T-helper 17 cell (primary cell): Measurements from ENCODE around the gene FAM13C. TPM values are rescaled to one million over a fixed set of nuclear protein-coding genes. Genes with fewer than 3 reads are reported as not detected.

ENCODE experiments used
- ATAC-seq: fragments of 150-1000 bp; cut with Tn5 transposase; 2 replicates; pipeline ENCODE4 v1.10.0; 2021; ENCODE audit warnings: mild to moderate bottlenecking, moderate library complexity
- DNase-seq, 3 donors: peaks; one replicate each; pipeline versions ENCODE4 v3.0.0 to v3.0.0-alpha.2; 2020 to 2021
- H3K9me3 ChIP-seq: one replicate; pipeline ENCODE4 v1.7.0; 2013; ENCODE audit warnings: low read length, mild to moderate bottlenecking; ENCODE audit not compliant: control insufficient read depth, poor library complexity, severe bottlenecking
- H3K27ac Mint-ChIP-seq: one replicate; pipeline ENCODE4 v1.8.0; 2022; ENCODE audit warnings: mild to moderate bottlenecking, moderate library complexity, mixed read lengths
- H3K27me3 Mint-ChIP-seq: one replicate; pipeline ENCODE4 v1.8.0; 2022; ENCODE audit warnings: mixed read lengths
- H3K36me3 Mint-ChIP-seq: one replicate; pipeline ENCODE4 v1.8.0; 2022; ENCODE audit warnings: low read depth, mixed read lengths
- H3K4me1 Mint-ChIP-seq: one replicate; pipeline ENCODE4 v1.8.0; 2022; ENCODE audit warnings: mild to moderate bottlenecking, mixed read lengths
- H3K4me3 Mint-ChIP-seq: one replicate; pipeline ENCODE4 v1.8.0; 2022; ENCODE audit warnings: mild to moderate bottlenecking, moderate library complexity, mixed read lengths
- total RNA-seq, 4 donors: library from RNA in 2 of 4; stranded (reverse) in 2 of 4; gene quantifications; one replicate each; pipeline ENCODE4 v1.2.3 and lab custom pipeline; 2022 to 2026

FAM13C gene
- total RNA-seq, 2 donors from 2014 or later: not detected

DNA sequence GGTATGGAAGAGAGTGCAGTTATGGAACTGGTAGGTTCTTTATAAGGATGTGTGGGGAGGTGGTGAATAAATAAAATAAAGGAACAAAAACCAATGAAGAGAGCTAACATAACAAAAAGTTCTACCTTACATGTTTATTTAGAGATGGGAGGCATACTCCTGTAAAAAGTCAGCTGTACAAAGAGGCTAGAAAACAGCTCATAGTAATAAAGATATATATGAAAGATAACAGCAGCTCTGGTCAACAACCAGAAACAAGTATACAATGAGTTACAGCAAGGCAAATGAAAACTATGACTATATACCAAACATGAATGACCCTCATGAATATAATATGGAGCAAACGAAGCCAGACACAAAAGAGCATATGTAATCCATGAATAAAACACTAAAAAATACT, 62.0 kb downstream of the FAM13C start:
- Mint-ChIP-seq H3K27me3 (no peaks in the 10 kb centered on the region), H3K4me3 (no peak overlapping the region), H3K36me3 (no peaks in the 10 kb centered on the region), H3K27ac (no peak overlapping the region), H3K4me1 (no peaks in the 10 kb centered on the region)
- ATAC-seq: no peak
- H3K9me3 ChIP-seq: no peaks in the 10 kb centered on the region
- no peak for DNase-seq

DNA sequence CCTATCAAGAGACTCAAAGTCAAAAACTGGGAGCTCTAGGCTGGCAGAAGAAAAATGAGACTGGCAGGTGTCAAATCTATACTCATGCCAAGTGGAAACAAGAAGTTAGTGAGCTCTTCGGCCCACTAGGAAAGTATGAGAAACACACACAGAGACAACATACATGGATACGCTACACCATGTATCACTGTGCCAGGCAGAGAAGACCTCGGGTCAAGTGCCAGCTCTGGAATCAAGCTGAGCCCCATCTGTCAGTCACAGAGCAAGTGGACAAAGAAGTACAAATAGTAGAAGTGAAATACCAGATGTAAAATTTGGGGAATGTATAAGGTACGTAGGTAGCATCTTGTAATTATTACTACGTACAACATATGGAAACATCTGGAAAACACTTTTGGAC, 62.4 kb downstream of the FAM13C start:
- Mint-ChIP-seq H3K27ac (no peak overlapping the region), H3K27me3 (no peaks in the 10 kb centered on the region), H3K4me1 (no peaks in the 10 kb centered on the region), H3K4me3 (no peak overlapping the region), H3K36me3 (no peaks in the 10 kb centered on the region)
- no peaks in the 10 kb centered on the region for H3K9me3 ChIP-seq
- DNase-seq (no peak), ATAC-seq (no peak)

DNA sequence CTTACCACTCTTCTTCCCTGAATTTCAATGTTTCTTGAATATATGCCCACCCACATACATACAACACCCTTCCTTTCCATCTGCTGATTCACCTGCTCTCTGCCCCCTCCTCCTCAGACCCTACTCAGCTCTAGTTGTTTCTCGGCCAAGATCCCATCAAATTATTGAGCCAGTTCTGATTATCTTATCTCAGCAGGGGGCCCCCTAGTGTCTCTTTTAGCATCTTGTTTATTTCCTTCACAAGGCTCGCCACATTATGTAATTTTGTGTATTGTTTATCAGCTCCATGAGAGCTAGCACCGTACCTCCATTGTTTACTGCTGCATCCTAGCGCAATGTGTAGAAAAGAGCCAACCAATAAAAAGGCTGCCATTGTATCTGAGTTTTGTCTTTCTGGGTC, 71.9 kb downstream of the FAM13C start:
- H3K27me3 Mint-ChIP-seq: no peaks in the 10 kb centered on the region
- H3K4me3 Mint-ChIP-seq: no peak overlapping the region
- no peak overlapping the region for H3K27ac Mint-ChIP-seq
- ATAC-seq (no peak), DNase-seq (no peak)
- no peaks in the 10 kb centered on the region for H3K4me1 Mint-ChIP-seq
- no peaks in the 10 kb centered on the region for H3K9me3 ChIP-seq
- no peaks in the 10 kb centered on the region for H3K36me3 Mint-ChIP-seq

DNA sequence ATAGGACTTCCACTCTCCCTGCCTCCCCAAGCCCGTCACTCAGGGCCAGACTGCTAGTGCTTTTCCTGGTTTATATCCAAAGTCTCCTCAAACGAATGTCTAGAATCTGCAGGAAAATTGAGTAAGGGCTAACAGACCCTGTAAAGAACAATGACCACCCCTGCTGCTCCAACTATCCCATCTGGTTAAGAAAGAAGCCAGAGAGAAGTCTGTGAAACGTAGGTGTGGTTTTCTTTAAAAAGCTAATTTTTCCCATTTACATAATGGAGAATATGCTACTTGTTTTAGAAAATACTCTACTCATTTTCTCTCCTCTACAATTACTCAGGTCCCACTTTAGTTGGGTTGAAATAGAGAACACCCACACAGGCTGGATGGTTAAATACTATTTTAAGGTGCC, 72.5 kb downstream of the FAM13C start:
- no peaks in the 10 kb centered on the region for H3K4me1 Mint-ChIP-seq
- DNase-seq (no peak), ATAC-seq (no peak)
- H3K27me3 Mint-ChIP-seq: no peaks in the 10 kb centered on the region
- no peak overlapping the region for H3K4me3 Mint-ChIP-seq
- no peaks in the 10 kb centered on the region for H3K36me3 Mint-ChIP-seq
- no peaks in the 10 kb centered on the region for H3K9me3 ChIP-seq
- H3K27ac Mint-ChIP-seq: no peak overlapping the region

DNA sequence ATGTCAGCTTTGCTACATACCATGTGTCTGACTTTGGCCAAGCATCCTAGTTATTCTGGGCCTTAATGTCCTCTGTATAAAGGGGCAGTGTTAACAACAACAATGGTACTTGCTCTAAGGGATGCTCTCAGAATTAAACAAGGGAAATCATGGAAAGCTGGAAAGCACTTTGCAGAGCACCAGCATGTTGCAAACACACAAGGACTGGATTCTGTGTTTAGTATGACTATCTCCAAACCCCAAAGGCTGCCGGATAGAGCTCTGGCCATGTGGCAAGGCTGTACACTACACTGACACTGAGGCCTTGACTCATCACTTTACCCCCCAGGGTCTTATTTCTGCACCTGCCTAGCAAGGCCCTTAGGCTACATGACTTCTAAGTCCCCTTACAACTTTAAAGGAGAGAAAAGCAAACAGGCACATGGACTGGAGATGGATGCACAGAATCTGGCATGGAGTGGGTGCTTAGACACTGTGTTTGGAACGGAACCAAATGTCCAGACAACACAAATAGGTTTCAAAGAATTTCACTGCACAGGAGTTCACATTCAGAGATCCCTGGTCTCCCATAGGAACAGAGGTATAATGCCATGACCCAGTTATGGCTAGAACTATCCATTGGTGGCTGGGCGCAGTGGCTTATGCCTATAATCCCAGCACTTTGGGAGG, 74.6 kb downstream of the FAM13C start:
- no peaks in the 10 kb centered on the region for H3K27me3 Mint-ChIP-seq
- no peak overlapping the region for H3K4me3 Mint-ChIP-seq
- ATAC-seq (no peak), DNase-seq (no peak)
- no peak overlapping the region for H3K27ac Mint-ChIP-seq
- no peaks in the 10 kb centered on the region for H3K4me1 Mint-ChIP-seq
- no peaks in the 10 kb centered on the region for H3K36me3 Mint-ChIP-seq
- H3K9me3 ChIP-seq: no peaks in the 10 kb centered on the region

DNA sequence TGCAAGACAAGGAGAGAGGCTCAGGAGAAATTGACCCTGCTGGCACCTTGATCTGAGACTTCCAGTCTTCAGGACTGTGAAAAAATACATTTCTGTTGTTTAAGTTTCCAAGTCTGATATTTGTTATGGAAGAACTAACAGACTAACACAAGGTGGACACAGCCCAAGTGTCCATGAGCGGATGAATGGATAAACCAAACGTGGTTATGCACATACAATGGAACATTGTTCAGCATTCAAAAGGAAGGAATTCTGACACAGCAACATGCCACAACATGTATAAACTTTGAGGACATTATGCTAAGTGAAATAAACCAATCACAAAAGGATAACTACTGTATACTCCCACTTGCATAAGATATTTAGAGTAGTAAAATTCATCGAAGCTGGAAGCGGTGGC, 76.5 kb downstream of the FAM13C start:
- Mint-ChIP-seq H3K27ac (no peak overlapping the region), H3K27me3 (no peaks in the 10 kb centered on the region), H3K36me3 (no peaks in the 10 kb centered on the region), H3K4me1 (no peaks in the 10 kb centered on the region), H3K4me3 (no peak overlapping the region)
- DNase-seq (no peak), ATAC-seq (no peak)
- H3K9me3 ChIP-seq: no peaks in the 10 kb centered on the region

DNA sequence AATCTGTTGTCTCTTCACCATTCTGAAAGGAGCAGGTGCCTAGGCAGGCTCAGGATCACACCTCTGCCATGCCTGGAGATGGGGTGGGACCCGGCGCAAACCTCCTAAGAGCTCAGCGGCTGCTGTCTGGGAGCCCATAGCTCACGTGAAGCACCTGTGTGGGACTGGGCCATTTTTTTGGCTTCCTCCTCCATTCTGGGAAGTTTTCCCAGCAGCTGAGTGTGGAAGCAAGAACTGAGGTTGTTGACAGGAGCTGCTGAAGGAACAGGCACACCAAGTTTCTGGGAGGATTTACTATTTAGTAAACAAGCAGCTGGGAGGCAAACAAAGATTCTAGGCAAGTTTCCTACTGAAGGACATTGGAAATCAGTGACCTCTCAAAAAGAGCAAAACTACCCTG, 77.3 kb downstream of the FAM13C start:
- no peak for ATAC-seq
- no peaks in the 10 kb centered on the region for H3K9me3 ChIP-seq
- DNase-seq: no peak
- H3K4me3 Mint-ChIP-seq: no peak overlapping the region
- no peaks in the 10 kb centered on the region for H3K36me3 Mint-ChIP-seq
- no peaks in the 10 kb centered on the region for H3K27me3 Mint-ChIP-seq
- no peaks in the 10 kb centered on the region for H3K4me1 Mint-ChIP-seq
- no peak overlapping the region for H3K27ac Mint-ChIP-seq

DNA sequence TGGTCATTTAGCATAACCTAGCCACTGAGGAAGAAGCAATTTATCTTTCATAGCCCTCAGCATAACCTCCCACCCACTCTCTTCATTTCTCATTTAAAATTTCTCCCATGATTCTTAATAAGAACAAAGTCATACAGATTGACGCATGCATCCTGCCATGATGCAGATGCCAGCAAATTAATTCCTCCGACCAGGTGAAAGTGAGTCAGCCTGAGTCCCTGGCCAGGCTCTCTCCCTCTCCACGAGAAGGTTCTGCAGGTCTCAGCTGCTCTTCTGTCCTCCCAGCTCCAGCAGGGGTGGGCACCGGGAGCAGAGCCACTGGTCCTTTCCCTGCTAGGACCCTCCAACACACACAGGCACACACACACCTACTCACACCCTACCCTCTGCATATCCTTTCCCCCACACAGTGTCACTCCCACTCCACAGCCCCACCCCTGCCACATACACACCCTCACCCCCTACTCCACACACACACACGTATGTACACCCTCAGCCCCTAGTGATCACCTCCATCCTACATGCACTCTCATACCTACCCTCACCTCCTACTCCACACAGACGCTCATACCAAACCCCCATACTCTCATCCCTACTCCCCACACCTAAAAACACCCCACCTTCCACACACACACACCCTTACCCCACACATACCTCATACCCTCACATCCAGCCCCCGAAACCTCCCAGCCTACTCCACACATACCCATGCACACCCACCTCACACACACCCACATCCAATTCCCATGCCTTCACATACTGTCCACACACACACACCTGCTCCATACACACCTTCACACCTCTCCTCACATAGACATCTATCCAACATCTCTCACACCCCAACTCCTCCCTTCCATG, 78.0 kb downstream of the FAM13C start:
- Mint-ChIP-seq H3K27me3 (no peaks in the 10 kb centered on the region), H3K27ac (no peak overlapping the region), H3K36me3 (no peaks in the 10 kb centered on the region), H3K4me3 (no peak overlapping the region), H3K4me1 (no peaks in the 10 kb centered on the region)
- ATAC-seq (no peak), DNase-seq (no peak)
- H3K9me3 ChIP-seq: no peaks in the 10 kb centered on the region

DNA sequence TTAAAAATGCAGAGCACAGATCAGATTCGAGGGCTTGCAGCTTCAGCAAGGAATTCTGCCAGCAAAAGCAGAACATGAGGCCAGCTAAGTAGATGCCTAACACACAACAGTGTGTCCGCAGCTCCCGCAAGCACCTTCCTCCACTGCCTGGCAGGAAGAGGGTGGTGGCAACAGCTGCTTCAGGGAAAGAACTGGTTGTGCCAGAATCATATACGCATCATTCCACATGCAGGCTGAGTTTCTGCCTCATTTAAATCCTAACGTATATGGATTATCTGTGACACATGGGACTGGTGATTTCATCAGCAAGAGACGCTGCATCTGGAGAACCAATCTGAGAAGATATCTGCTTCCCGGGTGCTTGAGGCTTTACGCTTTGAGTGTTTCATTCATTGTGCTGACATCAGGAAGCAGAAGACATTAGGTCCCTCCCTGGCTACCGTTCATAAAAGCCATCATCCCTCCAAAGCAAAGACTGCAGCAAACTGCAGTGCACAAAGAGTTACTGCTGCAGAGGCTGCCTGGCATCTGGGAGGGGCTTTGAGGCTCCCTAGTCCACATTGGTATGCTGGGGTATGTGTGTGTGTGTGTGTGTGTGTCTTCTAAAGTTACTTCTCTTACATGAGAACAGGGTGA, 78.8 kb downstream of the FAM13C start:
- H3K27ac Mint-ChIP-seq: no peak overlapping the region
- ATAC-seq (no peak), DNase-seq (no peak)
- H3K9me3 ChIP-seq: no peaks in the 10 kb centered on the region
- H3K36me3 Mint-ChIP-seq: no peaks in the 10 kb centered on the region
- H3K4me3 Mint-ChIP-seq: no peak overlapping the region
- no peaks in the 10 kb centered on the region for H3K27me3 Mint-ChIP-seq
- H3K4me1 Mint-ChIP-seq: no peaks in the 10 kb centered on the region

DNA sequence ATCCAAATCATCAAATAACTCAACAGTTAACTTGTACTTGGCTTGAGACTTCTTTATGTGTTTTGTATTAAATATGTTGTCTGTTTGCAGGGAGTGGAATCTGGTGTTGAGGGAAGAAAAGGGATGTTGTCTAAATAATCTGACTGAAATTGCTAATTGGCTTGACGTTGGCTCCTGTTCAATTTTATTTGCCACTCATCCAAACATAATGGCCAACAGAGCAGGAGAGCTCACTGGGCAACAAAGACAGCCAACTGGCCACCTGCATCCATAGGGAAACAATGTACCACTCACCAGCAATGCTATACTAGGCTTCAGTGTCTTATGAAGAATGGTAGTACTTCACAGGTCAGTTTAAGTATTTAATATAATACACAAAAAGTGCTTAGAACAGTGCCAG, 80.5 kb downstream of the FAM13C start:
- no peaks in the 10 kb centered on the region for H3K9me3 ChIP-seq
- DNase-seq: no peak
- no peaks in the 10 kb centered on the region for H3K4me1 Mint-ChIP-seq
- no peak overlapping the region for H3K4me3 Mint-ChIP-seq
- H3K27ac Mint-ChIP-seq: no peak overlapping the region
- H3K36me3 Mint-ChIP-seq: no peaks in the 10 kb centered on the region
- ATAC-seq: no peak
- H3K27me3 Mint-ChIP-seq: no peaks in the 10 kb centered on the region

DNA sequence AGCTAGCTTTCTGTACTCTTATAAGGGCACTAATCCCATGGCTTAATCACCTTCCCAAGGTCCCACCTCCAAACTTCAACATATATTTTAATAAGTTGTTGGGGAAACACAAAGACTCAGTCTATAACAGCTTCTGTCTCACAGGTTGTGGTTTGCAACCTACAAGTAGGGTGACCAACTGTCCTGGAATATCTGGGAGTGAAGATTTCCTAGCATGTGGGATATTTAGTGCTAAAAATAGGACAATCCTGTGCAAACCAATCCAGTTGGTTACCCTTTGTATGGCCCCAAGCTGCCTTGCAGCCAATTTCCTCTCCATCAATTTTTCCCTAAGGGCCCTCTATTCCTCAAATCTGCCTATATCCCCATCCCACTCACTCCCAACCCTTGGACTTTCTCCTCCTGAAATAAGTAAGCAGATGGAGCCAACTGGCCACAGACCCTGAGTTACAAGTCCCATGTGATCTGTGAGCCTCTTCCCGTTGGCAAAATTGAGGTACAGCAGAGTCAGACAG, 82.3 kb downstream of the FAM13C start:
- Mint-ChIP-seq H3K27ac (no peak overlapping the region), H3K4me1 (no peaks in the 10 kb centered on the region), H3K4me3 (no peak overlapping the region), H3K36me3 (no peaks in the 10 kb centered on the region), H3K27me3 (no peaks in the 10 kb centered on the region)
- no peak for DNase-seq
- ATAC-seq: no peak
- H3K9me3 ChIP-seq: no peaks in the 10 kb centered on the region

DNA sequence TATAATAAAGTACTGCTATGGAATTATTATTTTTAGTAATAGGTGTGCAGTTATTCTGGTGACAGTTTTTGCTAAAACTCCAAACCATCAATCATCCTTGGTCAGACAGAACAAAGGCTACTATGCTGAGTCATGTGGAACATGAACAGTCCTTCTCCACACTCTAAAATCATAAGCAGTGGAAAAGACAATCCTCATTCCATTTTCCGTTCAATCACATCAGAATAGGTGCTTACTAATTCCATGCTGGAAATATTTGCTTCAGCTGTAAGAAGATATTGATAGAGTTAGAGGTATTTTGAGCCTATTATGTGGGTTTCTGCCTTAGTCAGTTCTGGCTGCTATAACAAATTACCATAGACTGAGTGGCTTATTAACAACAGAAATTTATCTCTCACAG, 82.9 kb downstream of the FAM13C start:
- no peak overlapping the region for H3K4me3 Mint-ChIP-seq
- H3K4me1 Mint-ChIP-seq: no peaks in the 10 kb centered on the region
- H3K36me3 Mint-ChIP-seq: no peaks in the 10 kb centered on the region
- DNase-seq: no peak
- ATAC-seq: no peak
- no peaks in the 10 kb centered on the region for H3K27me3 Mint-ChIP-seq
- H3K27ac Mint-ChIP-seq: no peak overlapping the region
- no peaks in the 10 kb centered on the region for H3K9me3 ChIP-seq

DNA sequence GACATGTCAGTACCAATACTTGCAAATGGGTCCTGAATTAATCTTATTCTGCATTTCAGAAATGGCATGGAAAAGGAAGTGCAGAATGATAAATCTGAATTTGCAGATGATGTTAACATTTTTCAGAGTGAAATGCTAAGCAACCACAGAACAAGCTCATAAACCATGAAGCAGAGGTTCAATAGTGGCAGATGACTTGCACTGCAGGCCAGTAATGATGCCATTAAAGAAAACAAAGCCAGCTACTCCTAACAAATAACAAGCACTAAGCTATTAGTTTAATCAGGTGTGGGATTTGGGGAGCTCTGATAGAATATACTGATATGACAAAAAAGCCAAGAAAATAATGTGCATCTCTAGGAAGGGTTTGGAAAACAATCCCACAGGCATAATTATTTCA, 85.4 kb downstream of the FAM13C start:
- DNase-seq (no peak), ATAC-seq (no peak)
- H3K9me3 ChIP-seq: no peaks in the 10 kb centered on the region
- Mint-ChIP-seq H3K27ac (no peak overlapping the region), H3K36me3 (no peaks in the 10 kb centered on the region), H3K4me3 (no peak overlapping the region), H3K27me3 (no peaks in the 10 kb centered on the region), H3K4me1 (no peaks in the 10 kb centered on the region)
